NCI-H187 (cell line): ENCODE results near the gene HMOX1.
A peak's percentile ranks its signal among the peaks of the same experiment; 100 is the strongest.

ENCODE experiments used
- DNase-seq, 2 experiments: peaks; one replicate each; lab custom pipeline; 2025; lab: John Stamatoyannopoulos, UW

The HMOX1 gene

DNA sequence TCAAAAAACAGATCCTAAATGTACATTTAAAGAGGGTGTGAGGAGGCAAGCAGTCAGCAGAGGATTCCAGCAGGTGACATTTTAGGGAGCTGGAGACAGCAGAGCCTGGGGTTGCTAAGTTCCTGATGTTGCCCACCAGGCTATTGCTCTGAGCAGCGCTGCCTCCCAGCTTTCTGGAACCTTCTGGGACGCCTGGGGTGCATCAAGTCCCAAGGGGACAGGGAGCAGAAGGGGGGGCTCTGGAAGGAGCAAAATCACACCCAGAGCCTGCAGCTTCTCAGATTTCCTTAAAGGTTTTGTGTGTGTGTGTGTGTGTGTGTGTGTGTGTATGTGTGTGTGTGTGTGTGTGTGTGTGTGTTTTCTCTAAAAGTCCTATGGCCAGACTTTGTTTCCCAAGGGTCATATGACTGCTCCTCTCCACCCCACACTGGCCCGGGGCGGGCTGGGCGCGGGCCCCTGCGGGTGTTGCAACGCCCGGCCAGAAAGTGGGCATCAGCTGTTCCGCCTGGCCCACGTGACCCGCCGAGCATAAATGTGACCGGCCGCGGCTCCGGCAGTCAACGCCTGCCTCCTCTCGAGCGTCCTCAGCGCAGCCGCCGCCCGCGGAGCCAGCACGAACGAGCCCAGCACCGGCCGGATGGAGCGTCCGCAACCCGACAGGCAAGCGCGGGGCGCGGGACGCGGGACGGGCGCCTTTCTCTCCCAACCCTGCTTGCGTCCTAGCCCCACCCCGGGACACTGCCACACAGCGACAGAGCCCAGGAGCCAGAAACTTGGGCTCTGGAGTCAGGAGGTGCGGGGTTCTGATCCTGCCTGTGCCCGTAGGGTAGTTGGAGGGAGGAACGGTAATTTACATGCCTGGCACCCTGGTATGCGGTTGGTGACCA lies at the start of gene HMOX1:
HMOX1 (plus strand) TSS at position 560 of the 887 bp plus-strand sequence; CDS start at position 638, 78 bp downstream.
- DNase-seq, result peak in 1 of 2 experiments; percentile 23

GRCh38 chr22:35332278-35332677 lies 48.6 kb upstream of the HMOX1 start:
- DNase-seq, result no peak

- no peak for DNase-seq
These were observed 47.7 kb upstream of the HMOX1 start for GRCh38 chr22:35333220-35333619.

DNA sequence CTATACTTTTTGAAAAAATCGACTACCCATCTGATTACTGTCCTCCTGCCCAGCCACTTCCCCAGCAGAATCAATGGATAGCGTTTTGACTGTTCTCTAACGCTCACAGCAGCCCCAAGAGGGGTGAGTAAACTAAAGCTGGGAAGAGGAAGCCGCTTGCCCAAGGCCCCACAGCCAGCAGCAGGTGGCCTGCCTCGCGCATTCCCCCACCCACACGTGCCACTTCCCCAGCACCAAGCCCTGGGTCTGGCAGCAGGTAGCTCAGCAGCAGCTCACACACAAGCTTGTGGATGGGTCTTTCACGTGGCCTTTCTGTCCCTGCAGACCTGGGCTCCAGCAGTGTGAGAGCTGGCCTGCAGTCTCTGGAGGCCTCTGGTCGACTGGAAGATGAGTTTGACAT lies 46.9 kb upstream of the HMOX1 start:
- DNase-seq, result no peak

DNA sequence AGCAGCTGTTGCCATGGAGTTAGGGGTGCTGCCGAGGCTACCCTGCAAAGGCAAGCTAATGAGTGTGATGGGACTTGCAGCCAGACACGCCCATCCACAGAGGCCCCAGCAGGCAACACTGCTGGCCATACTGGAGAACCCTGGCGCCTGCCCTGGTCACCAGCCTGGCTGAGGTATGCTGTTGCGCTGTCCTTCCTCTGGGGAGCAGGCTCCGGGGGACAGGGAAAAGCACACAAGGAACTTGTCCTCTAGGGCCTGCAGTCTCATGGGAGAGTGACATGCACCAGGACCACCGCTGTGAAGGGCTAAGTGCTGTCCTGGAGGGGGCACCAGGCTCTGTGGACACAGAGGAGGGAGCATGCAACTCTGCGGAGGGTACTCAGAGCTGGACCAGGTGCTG lies 45.4 kb upstream of the HMOX1 start:
- no peak for DNase-seq

DNA sequence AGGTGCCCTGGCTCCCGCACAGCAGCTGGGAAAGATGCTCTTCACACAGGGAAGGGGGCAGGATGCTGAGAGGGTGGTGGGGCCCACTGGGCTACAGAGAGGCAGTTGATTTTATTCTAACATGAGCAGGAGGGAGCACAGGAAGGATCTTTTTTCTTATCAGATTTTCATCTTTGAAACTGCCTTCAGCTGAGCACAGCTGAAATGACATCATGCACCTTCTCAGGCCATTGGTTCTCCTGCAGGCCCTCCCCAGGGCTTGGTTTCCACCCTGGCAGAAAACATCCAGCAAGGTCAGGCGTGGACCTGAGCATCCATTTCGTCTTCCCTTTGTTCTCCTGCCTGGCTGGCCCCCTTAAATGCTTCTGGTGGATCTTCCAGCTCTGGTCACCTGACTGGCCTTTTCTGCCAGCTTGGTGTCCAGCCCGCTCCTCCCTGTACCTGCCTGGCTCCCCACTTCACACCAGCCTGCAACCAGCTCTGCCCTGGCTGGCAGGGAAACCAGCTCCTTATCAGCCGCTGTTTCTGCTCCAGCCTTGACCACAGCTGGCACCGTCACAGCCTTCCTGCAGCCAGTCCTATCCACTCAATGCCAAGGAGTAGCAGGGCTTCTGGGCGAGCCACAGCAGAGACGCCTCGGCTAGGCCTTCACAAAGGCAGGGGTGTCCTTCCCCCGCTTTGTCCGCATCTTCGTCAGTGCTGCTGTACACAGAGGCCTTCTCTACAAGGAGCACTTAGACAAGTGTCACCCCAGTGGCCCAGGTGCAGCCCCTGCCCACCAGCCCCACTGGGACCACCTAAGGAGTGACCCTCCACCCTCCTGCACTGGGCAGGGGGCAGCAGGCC lies 44.7 kb upstream of the HMOX1 start:
- no peak for DNase-seq

DNA sequence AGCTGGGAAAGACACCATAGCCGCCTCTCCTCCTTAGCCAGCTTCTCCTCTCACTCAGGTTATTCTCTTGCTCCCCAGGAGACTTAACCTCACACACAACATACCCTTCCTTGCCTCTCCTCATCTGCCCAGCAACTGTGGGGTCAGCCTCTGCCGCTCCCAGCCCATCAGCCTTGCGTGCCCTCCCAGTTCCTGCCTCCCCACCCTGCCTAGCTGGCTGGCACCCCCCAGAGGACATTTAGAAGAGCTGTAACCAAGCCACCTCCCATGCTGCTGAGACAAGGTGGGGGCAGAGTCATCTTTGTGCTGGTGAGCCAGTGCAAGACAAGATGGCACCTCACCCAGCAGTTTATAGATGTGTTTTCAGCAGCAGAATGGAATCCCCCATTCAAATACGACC lies 43.0 kb upstream of the HMOX1 start:
- DNase-seq, result no peak

GRCh38 chr22:35341090-35341874 lies 39.6 kb upstream of the HMOX1 start:
- no peak for DNase-seq

DNA sequence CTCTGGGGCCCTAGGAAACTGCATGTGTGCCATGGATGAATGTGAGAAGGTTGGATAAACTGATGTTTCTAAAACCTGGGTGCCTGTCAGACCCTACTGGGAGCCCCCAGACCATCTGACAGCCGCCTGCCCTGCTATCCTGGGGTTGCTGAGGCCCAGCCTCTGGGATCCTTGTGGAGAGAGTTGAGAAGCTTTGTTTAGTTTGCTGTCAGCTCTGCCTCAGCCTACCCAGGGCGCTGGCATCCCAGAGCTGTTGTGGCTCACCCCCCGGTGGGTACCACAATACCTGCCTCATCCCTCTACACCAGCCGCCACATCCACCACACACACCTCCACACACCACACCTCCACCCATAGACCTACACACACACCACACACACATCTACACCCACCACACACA lies 38.5 kb upstream of the HMOX1 start:
- no peak for DNase-seq

GRCh38 chr22:35343664-35344550 lies 37.0 kb upstream of the HMOX1 start:
- no peak for DNase-seq

GRCh38 chr22:35344956-35345690 lies 35.8 kb upstream of the HMOX1 start:
- DNase-seq, result no peak

DNA sequence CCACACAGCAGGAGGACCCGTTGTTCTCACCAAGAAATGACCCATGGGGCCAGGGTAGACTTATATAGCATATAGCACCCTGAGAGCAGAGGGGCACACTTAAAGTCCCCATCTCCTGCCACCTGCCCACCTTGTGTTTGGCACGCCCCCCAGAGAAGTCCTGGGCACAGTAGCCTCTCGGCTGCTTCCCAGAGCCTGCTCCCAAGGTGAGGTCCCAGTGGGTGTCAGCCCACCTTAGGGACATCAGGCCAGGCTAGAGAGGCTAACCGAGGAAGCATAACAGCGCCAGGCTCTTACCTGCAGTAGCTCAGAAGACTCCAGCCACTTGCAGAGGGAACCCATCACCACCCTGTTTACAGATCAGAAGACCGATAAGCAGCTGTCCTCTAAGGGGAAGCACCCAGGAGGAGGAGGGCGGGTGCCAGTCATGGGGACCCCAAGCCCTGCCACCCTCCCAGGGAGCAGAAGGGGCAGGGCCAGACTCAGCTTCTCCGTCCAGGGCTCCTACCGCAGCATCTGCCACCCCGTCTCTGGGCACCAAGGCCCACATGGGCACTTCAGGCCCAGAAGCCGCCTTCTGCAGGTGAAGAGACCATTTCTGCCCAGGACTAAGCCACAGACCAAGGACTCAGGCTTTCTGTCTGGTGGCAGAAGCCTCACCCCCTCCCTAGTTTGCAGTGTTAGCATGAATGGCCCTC lies 34.9 kb upstream of the HMOX1 start:
- no peak for DNase-seq

GRCh38 chr22:35346596-35347220 lies 34.2 kb upstream of the HMOX1 start:
- no peak for DNase-seq

GRCh38 chr22:35347462-35347861 lies 33.4 kb upstream of the HMOX1 start:
- no peak for DNase-seq

DNA sequence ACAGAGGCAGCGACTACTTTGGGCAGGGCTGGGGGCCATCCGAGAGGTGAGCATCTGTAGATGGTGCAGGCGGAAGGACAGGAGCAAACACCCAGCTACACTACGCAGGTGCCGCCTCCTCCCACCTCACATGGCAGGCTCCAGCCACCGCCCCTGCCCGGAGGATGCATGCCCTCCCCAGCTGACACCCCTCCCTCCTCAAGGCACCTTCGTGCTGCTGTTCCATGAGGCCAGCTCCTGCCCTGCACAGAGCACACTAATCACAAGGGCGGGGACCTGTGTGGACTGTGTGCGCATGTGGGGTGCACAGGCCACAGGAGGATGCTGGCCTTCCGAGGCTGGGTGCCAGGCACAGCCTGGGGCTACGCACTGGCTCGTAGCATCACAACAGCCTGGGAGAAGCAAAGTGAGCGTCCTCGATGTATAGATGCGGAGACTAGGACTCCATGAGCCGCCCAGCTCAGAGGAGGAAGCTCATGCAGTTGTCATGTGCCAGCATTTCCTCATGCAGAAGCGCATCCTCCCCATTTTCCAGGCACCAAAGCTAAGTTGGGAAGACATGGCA lies 32.8 kb upstream of the HMOX1 start:
- no peak for DNase-seq

- DNase-seq, result no peak
These were observed 32.2 kb upstream of the HMOX1 start for GRCh38 chr22:35348703-35349102.

DNA sequence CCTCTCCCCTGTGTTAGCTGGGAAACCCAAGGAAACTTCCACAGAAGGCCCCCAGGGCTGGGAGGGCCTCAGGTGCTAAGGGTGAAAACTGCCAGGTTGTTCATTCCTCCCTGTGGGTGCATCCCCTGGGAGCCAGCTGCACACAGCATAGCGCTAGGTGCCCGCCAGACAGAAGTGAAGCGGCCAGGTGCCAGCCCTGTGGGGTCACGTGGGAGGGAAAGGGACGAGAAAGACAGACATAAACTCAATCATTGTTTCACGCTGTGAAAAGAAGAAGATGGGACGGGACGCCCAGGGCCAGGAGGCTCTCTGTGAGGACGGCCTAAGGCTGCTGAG lies 31.6 kb upstream of the HMOX1 start:
- no peak for DNase-seq

DNA sequence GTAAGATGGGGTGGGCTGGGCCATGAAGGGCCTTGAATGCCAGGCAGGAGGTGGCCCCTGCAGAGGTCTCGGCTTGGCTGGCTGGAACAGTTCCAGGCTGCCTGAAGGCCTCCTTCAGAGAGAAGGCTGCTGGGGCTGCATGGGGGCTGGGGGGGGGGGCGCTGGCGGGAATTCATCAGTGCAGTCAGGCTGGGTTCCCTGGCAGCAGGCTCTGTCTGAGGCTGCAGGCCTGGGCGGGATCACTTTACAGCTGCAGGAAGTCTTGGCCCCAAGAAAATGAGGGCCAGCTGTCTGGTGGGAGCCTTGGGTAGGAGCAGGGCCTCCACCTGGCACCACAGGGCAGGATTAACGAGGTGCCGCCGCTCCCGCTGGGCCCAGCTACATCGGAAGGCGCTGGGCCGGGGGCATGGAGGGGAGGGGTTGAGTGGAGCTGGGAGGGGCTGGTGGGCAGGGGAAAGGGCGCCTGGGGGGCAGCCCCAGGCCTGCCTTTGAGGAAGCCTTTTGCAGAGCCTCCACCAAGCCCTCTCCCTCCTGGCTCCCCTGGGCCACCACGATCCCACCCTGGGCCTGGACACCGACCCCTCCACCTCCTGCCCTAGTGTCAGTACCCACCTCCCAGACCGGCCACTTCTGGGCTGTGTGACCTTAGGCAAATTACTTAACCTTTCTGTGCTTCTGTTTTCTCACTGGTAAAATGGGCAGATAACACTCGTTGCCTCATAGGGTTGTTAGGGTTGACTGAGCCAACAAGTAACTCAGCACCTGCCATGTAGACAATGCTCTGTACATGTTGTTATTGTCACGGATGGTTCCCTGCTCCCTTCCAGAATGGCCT lies 31.0 kb upstream of the HMOX1 start:
- DNase-seq, result no peak
